H1 (cell line): Measurements from ENCODE around the gene ACE. TPM values are rescaled to one million over a fixed set of nuclear protein-coding genes. Genes with fewer than 3 reads are reported as not detected.
A peak's percentile ranks its signal among the peaks of the same experiment; 100 is the strongest.

Experiments
- ATF3 ChIP-seq: IDR thresholded peaks from 2 replicates; pipeline ENCODE4 v1.6.1; 2011; ENCODE audit warnings: low read depth, mild to moderate bottlenecking, low read length; ENCODE audit not compliant: insufficient read depth
- CHD1 ChIP-seq: IDR thresholded peaks from 2 replicates; pipeline ENCODE4 v1.6.1; 2012; ENCODE audit warnings: low read depth, low read length, improper control_type of control experiment
- CREB1 ChIP-seq: IDR thresholded peaks from 2 replicates; pipeline ENCODE4 v1.6.1; 2012; ENCODE audit warnings: inconsistent platforms
- EZH2 ChIP-seq: fragments of 200-600 bp; sonication (generic); IDR thresholded peaks from 2 replicates; pipeline ENCODE4 v1.7.1; 2012; ENCODE audit warnings: low read depth, mild to moderate bottlenecking, moderate library complexity, low read length, inconsistent platforms; ENCODE audit not compliant: severe bottlenecking
- HDAC6 ChIP-seq: IDR thresholded peaks from one replicate; pipeline ENCODE4 v1.7.1; 2012; ENCODE audit warnings: low read depth, mild to moderate bottlenecking, inconsistent platforms, low read length, moderate library complexity
- KDM1A ChIP-seq: fragments of 200-600, 300-600 bp; sonication (generic); IDR thresholded peaks from 2 replicates; pipeline ENCODE4 v1.7.1; 2016; ENCODE audit warnings: mild to moderate bottlenecking, low read length, borderline replicate concordance
- PHF8 ChIP-seq: fragments of 200-600 bp; sonication (generic); conservative IDR thresholded peaks from 2 replicates; pipeline ENCODE4 v1.7.1; 2012; ENCODE audit warnings: low read depth, mild to moderate bottlenecking, inconsistent platforms, low read length, moderate library complexity
- POU5F1 ChIP-seq: IDR thresholded peaks from 2 replicates; pipeline ENCODE4 v1.6.1; 2011; ENCODE audit warnings: low read depth, mild to moderate bottlenecking, low read length, moderate library complexity
- SIN3A ChIP-seq, 2 experiments: IDR thresholded peaks in 1 of 2; conservative IDR thresholded peaks in 1 of 2; 2 replicates each; pipeline ENCODE4 v1.6.1; 2011 to 2012; ENCODE audit warnings: low read length in 2 of 2, improper control_type of control experiment in 1 of 2, low read depth in 1 of 2, mild to moderate bottlenecking in 1 of 2
- SP2 ChIP-seq: IDR thresholded peaks from 2 replicates; pipeline ENCODE4 v1.6.1; 2012; ENCODE audit warnings: mild to moderate bottlenecking, low read length, inconsistent platforms
- TAF7 ChIP-seq: optimal IDR thresholded peaks from 2 replicates; pipeline ENCODE3; 2011; ENCODE audit warnings: low read depth, mild to moderate bottlenecking, inconsistent platforms, low read length, moderate library complexity, borderline replicate concordance
- polyA plus RNA-seq, 7 experiments: library from polyadenylated mRNA; depleted of rRNA in 3 of 7; stranded (reverse) in 5 of 7; unstranded in 2 of 7; fragments of >200 nt in 5 of 7; fragments of 200-250 nt in 2 of 7; gene quantifications; 1 replicate in 5 of 7; 2 replicates in 1 of 7; 4 replicates in 1 of 7; pipeline versions ENCODE4 v1.2.1 to v1.2.3, GENCODE V29; 2011 to 2013; ENCODE audit warnings: missing spikeins in 2 of 7, mixed read lengths in 2 of 7
- total RNA-seq: library from RNA; stranded (reverse); fragmentation: NEBNext Ultra II Directional; extraction: Animal tissue kit (Norgen Biotek cat#: 25700); gene quantifications from 2 replicates; pipeline ENCODE4 v1.2.1, GENCODE V29; 2021

Gene ACE
- total and polyA plus RNA-seq, 2 of the 8 experiments (the other 6 are each of a cell fraction or from before 2014, with no cell fraction given), result 2.5 to 5.5 TPM

GRCh38 chr17:63445954-63446752 lies 30.7 kb upstream of the ACE start, which contains the start of gene CYB561 (continued):
- no peak for TF ChIP-seq EZH2
- TF ChIP-seq HDAC6, result no peak
- TF ChIP-seq POU5F1, result no peak
- no peak for TF ChIP-seq SP2
- no peak for TF ChIP-seq KDM1A
- TF ChIP-seq SIN3A (conservative IDR thresholded peaks at IDR 0.05 in 1 of 2, IDR thresholded peaks at IDR 0.05 in 1 of 2; ENCODE audit: low read depth in 1 of 2, low read length in 2 of 2), result 0 out of 4 replicates have a peak, but pooled peaks of 1 of the 2 experiments have one; percentile 17
- TF ChIP-seq ATF3, result no peak
- TF ChIP-seq CHD1, result no peak
- TF ChIP-seq TAF7, result no peak
- TF ChIP-seq PHF8, result peak; percentile 50
- TF ChIP-seq CREB1, result peak; percentile 51
- TF ChIP-seq, all 59 proteins: peak for 13
